ENCODE results near the gene ANO1. TPM values are rescaled to one million over a fixed set of nuclear protein-coding genes. Genes with fewer than 3 reads are reported as not detected.
A peak's percentile ranks its signal among the peaks of the same experiment; 100 is the strongest.

Gene ANO1
- total RNA-seq, 2 donors from 2014 or later = 34.6 to 43.9 TPM

- 90% methylated on average over 4 of the region's 4 CpGs for WGBS
These were observed 37.1 kb upstream of the ANO1 start for GRCh38 chr11:70040869-70041501.

GRCh38 chr11:70043482-70043881 is 34.6 kb upstream of the ANO1 start:
- no peak for DNase-seq (ENCODE audit: low spot score)
- Histone ChIP-seq H3K36me3 (no peaks in the 10 kb centered on the region), H3K4me1 (replicated peaks) (no peaks in the 10 kb centered on the region), H3K27ac (no peak overlapping the region), H3K9me3 (no peaks in the 10 kb centered on the region), H3K27me3 (replicated peaks; ENCODE audit: insufficient read depth) (no peaks in the 10 kb centered on the region), H3K4me3 (no peak overlapping the region)
- WGBS = 88% methylated on average over 1 of the region's 1 CpG
- TF ChIP-seq CTCF (IDR thresholded peaks at IDR 0.05) (no peak), POLR2A (IDR thresholded peaks at IDR 0.05) (no peak), POLR2AphosphoS5 (IDR thresholded peaks at IDR 0.05) (no peak)
- intact Hi-C loops (cut with DNase I) = no loop called here

More at GRCh38 chr11:70040869-70041501, 37.1 kb upstream of the ANO1 start:
- intact Hi-C loops (cut with DNase I) = no loop called here
- Histone ChIP-seq H3K27me3 (replicated peaks; ENCODE audit: insufficient read depth) (no peaks in the 10 kb centered on the region), H3K4me3 (no peak overlapping the region), H3K4me1 (replicated peaks) (no peaks in the 10 kb centered on the region), H3K36me3 (no peaks in the 10 kb centered on the region), H3K27ac (no peak overlapping the region), H3K9me3 (no peaks in the 10 kb centered on the region)
- no peak for DNase-seq (ENCODE audit: low spot score)
- TF ChIP-seq CTCF (IDR thresholded peaks at IDR 0.05) (no peak), POLR2AphosphoS5 (IDR thresholded peaks at IDR 0.05) (no peak)

- Histone ChIP-seq H3K4me3 (no peak overlapping the region), H3K9me3 (no peaks in the 10 kb centered on the region), H3K27me3 (replicated peaks; ENCODE audit: insufficient read depth) (no peaks in the 10 kb centered on the region), H3K36me3 (no peaks in the 10 kb centered on the region), H3K27ac (peak overlapping the region in 1 of 2 donors; percentile 20), H3K4me1 (replicated peaks) (peaks cover 7% of the 10 kb centered on the region)
- no peak for DNase-seq (ENCODE audit: low spot score)
- TF ChIP-seq POLR2A (IDR thresholded peaks at IDR 0.05) = no peak
- TF ChIP-seq CTCF (IDR thresholded peaks at IDR 0.05) = no peak
- TF ChIP-seq POLR2AphosphoS5 (IDR thresholded peaks at IDR 0.05) = no peak
- 68% methylated on average over 3 of the region's 3 CpGs for WGBS
- intact Hi-C loops (cut with DNase I) = no loop called here
These were observed 32.0 kb upstream of the ANO1 start for GRCh38 chr11:70046089-70046488.

GRCh38 chr11:70048279-70049024 is 29.7 kb upstream of the ANO1 start:
- TF ChIP-seq POLR2AphosphoS5 (IDR thresholded peaks at IDR 0.05) (peak; percentile 92), CTCF (IDR thresholded peaks at IDR 0.05) (peak in 3 of 4 experiments; percentile 35 to 56 (median 50)), POLR2A (IDR thresholded peaks at IDR 0.05) (no peak)
- 35% methylated on average over 12 of the region's 12 CpGs for WGBS
- intact Hi-C loops (cut with DNase I) = no loop called here
- Histone ChIP-seq H3K36me3 (no peaks in the 10 kb centered on the region), H3K27me3 (replicated peaks; ENCODE audit: insufficient read depth) (no peaks in the 10 kb centered on the region), H3K4me1 (replicated peaks) (peaks cover 7% of the 10 kb centered on the region), H3K4me3 (no peak overlapping the region), H3K27ac (peak overlapping the region in 1 of 2 donors; percentile 76), H3K9me3 (no peaks in the 10 kb centered on the region)
- peak; percentile 92 for DNase-seq (ENCODE audit: low spot score)

Measured in prostate gland (tissue), 2 donors.